ENCODE data around the gene RGPD8.
"Not testable (repeated sequence)": the region's sequence is repeated elsewhere in the genome, so short reads cannot be mapped to it uniquely, and the experiment has no call there.

Gene RGPD8

DNA sequence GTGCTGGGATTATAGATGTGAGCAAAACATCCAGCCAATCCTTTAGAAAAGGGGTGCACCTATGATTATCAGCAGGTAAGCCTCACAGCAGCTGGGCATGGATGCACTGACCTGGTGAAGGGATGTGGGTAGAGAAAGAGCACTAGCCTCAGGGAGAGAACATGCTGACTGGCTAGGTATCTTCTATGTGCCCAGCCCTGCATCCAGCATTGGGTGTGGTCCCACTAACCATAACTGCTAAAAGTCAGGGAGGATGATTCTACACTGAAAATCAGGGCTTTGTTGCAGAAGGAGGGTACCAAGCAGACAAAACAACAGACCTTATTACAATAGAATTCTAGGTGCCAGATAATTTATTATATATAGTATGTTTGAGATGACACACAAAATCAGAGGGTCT, 21.1 kb upstream of the RGPD8 start:
- Mint-ChIP-seq H3K27ac (no peak overlapping the region), H3K27me3 (peaks cover 4 to 5% of the 10 kb centered on the region in 2 donors), H3K4me3 (no peak overlapping the region), H3K9me3 (peaks cover 4 to 5% of the 10 kb centered on the region in 2 donors), H3K36me3 (peaks cover 0 to 4% of the 10 kb centered on the region in 2 donors), H3K4me1 (peaks cover 0 to 2% of the 10 kb centered on the region in 2 donors)
- ATAC-seq (replicated peaks) = no peak
- DNase-seq = no peak

DNA sequence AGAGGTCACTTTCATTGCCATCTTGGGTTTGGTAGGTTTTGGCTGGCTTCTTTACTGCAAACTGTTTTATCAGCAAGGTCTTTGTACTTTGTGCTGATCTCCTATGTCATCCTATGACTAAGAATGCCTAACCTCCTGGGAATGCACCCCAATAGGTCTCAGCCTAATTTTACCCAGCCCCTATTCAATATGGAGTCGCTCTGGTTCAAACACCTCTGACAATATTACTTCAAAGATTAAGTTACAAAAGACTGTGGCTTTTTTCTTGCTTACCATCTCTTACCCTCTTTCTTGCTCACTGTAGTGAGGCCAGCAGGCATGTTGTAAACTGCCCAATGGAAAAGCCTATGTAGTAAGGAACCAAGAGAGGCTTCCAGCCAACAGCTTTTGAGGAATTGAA, 17.9 kb upstream of the RGPD8 start:
- H3K27ac Mint-ChIP-seq = no peak overlapping the region
- no peaks in the 10 kb centered on the region for H3K4me1 Mint-ChIP-seq
- no peak overlapping the region for H3K4me3 Mint-ChIP-seq
- H3K36me3 Mint-ChIP-seq = peaks cover 0 to 4% of the 10 kb centered on the region in 2 donors
- no peaks in the 10 kb centered on the region for H3K27me3 Mint-ChIP-seq
- peaks cover 0 to 4% of the 10 kb centered on the region in 2 donors for H3K9me3 Mint-ChIP-seq
- DNase-seq (no peak), ATAC-seq (replicated peaks) (no peak)

DNA sequence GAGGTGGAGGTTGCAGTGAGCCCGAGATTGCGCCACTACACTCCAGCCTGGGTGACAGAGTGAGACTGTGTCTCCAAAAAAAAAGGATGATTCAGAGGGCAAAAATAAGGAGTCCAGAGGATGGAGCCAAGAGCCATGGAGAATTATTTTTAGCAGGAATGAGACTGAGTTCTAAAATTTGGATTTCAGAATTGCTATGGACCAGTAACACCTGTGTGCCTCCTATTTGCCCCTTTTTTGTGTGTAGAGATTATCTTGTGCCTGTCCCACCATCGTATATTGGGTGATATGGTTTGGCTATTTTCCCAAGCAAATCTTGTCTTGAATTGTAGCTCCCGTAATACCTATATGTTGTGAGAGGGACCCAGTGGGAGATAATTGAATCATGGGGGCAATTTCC, 16.4 kb upstream of the RGPD8 start:
- ATAC-seq (replicated peaks) = no peak
- no peaks in the 10 kb centered on the region for H3K27me3 Mint-ChIP-seq
- no peaks in the 10 kb centered on the region for H3K4me1 Mint-ChIP-seq

DNA sequence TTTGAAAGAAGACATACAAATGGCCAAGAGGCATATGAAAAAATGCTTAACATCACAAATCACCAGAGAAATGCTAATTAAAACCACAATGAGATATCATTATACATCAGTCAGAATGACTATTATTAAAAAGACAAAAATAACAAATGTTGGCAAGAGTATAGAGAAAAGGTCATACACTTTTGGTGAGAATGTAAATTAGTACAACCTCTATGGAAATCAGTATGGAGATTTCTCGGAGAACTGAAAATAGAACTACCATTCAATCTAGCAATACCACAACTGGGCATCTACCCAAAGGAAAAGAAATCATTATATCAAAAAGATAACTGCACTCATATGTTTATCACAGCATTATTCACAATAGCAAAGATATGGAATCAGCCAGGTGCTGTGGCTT, 10.8 kb upstream of the RGPD8 start:
- not testable (repeated sequence) for H3K4me3 Mint-ChIP-seq; ATAC-seq (replicated peaks); H3K36me3 Mint-ChIP-seq; H3K9me3 Mint-ChIP-seq; DNase-seq; H3K4me1 Mint-ChIP-seq; H3K27ac Mint-ChIP-seq
- H3K27me3 Mint-ChIP-seq = peaks cover 9 to 12% of the 10 kb centered on the region in 2 donors

More for the DNA sequence above, 16.4 kb upstream of the RGPD8 start:
- DNase-seq = no peak
- Mint-ChIP-seq H3K36me3 (peaks cover 0 to 4% of the 10 kb centered on the region in 2 donors), H3K9me3 (peaks cover 0 to 4% of the 10 kb centered on the region in 2 donors), H3K27ac (no peak overlapping the region), H3K4me3 (no peak overlapping the region)

DNA sequence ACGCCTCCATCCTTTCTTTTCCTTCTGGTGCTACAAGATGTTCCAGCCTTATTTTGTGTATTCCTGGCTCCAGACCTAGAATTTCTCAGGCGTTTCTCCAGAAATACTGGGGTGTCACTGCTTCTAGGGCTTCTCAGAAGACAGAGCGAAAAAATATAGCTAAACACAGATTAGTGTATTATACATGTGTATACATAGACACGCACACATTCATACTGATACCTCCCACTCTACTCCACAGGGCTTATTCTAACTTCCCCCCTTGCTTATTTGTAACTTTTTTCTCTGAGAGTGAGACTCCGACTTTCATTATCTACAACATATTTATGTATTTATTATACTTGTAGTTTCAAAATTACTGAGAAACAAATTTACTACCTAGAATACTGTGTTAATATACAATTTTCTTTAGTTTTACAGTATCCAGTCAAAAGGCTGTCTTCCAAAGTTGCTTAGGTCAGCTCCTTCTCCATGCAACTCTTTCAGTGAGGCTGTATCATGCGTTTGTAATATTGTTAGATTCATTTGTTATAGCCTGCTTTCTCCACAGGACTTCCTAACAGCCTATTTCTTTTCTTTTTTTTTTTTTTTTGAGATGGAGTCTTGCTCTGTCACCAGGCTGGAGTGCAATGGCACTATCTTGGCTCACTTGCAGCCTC, 5.3 kb upstream of the RGPD8 start:
- not testable (repeated sequence) for ATAC-seq (replicated peaks); H3K9me3 Mint-ChIP-seq; H3K4me1 Mint-ChIP-seq; DNase-seq; H3K27ac Mint-ChIP-seq; H3K36me3 Mint-ChIP-seq; H3K4me3 Mint-ChIP-seq
- H3K27me3 Mint-ChIP-seq = peaks cover 15 to 21% of the 10 kb centered on the region in 2 donors

DNA sequence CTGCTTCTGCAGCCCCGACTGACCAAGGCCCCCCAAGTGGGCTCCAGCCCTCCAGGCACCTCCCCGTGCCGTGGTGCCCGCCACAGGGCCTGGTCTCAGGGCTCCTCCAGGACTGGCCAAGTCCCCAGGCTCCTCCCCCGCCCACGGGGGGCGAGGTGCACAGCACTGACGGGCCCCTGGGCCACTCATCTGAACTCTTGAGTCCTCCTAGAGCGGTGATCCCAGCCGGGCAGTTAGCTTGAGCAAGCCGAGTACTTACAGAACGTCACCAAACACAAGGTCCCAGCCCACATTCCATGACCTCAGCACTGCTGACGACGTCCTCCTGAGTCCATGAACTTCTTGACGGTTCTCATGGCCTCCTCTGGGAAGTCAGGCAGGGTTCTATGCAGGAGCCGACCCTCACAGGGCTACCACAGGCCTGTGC, 4.0 kb upstream of the RGPD8 start:
- peaks cover 14 to 16% of the 10 kb centered on the region in 2 donors for H3K27me3 Mint-ChIP-seq
- H3K27ac Mint-ChIP-seq; H3K36me3 Mint-ChIP-seq; DNase-seq; H3K9me3 Mint-ChIP-seq; ATAC-seq (replicated peaks); H3K4me3 Mint-ChIP-seq; H3K4me1 Mint-ChIP-seq: not testable (repeated sequence)

DNA sequence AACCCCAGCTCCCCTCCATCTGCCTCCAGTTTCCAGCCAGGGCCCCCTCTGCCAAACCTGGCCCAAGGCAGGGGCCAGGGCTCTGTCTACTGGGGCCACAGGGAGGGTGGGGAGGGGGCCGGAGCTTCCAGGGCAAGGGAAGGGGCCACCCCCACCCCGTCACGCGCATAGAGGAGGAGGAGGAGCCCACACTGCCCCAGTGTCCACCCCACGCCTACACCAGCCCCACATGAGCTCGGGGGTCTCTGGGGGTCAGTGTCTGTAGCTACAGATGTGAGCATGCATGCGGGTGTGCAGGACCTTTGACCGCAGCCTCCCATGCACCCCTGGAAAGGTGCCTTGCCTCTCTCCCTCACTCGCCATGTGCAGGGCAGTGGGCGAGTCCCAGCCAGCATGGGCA, 3.5 kb upstream of the RGPD8 start:
- not testable (repeated sequence) for H3K9me3 Mint-ChIP-seq; DNase-seq; H3K27ac Mint-ChIP-seq; H3K4me1 Mint-ChIP-seq; H3K4me3 Mint-ChIP-seq; H3K36me3 Mint-ChIP-seq; ATAC-seq (replicated peaks)
- H3K27me3 Mint-ChIP-seq = peaks cover 10 to 14% of the 10 kb centered on the region in 2 donors

DNA sequence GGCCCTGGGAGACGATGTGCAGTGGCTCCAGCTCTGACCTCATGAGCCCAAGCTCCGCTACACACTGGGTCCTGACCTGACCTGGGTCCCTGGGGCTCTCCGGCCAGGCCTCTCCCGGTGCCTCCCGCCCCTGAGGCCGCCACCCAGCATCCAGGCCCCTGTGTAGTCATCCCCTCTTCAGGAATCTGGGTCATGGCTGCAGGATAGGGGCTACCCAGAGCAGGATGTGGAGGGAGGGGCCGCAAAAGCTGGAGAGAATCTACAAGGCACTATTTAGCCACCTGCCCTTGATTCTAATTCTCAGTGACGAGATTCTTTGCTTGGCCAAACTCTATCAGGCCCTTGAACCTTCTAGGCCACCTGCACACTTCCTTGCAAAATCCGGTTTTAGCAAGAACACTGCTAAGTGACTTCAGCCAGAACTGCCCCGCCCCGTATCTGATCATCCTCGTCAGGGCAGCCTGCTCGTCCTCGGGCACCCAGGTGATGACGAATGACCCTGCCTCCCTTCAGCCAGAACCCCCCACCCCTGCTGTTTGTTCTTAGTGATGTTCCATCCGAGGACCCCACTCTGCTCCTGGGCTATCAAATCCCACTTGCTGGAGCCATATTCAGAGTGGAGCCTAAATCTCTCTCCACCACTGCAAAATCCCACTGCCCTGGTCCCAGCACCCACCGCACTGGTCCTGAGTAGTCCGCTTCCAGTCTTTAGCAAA, 2.4 kb upstream of the RGPD8 start:
- DNase-seq; ATAC-seq (replicated peaks); H3K9me3 Mint-ChIP-seq; H3K36me3 Mint-ChIP-seq; H3K4me3 Mint-ChIP-seq: not testable (repeated sequence)
- H3K4me1 Mint-ChIP-seq = peaks cover 2 to 14% of the 10 kb centered on the region in 2 donors
- peak overlapping the region; percentile 59 for H3K27ac Mint-ChIP-seq
- peaks cover 6 to 14% of the 10 kb centered on the region in 2 donors for H3K27me3 Mint-ChIP-seq

DNA sequence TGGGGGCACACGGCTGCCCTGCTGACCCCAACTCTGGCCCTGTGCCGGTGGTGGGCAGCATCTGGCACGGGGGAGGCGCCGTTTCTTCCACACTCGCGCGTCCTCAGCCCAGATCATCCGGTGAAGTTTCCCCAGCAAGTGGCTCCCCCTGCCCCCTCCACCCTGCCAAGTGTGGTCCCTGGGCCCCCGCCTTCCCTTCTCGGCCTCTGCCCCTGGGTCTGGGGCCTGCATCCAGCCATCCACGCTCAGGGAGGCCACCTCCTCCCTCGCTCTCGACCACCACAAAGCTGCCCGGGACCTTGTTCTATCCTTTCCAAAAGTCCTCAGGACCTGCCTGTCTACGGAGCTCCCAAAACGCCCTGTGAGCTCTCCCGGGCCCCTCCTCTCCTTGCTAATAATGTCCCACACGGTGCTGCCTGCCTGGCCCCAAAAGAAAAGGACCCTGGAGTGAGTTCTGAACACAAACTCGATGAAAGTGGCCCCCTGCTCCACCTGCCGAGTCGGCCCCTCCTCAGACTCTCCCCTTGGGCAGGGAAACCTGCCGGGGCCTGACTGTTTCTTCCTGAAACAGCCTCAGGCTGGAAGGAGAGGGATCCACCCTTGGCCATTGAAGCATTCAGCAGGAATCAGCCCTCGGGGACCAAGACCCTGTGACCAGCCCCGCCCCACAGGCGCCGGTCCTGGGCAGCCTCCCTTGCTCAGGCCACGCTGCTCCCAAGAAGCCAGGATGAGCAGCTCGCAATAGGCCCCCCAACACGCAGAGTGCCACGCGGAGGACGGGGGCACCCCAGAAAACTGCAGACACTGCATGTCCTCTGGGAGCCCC, 1.7 kb upstream of the RGPD8 start:
- Mint-ChIP-seq H3K4me1 (peaks cover 3 to 19% of the 10 kb centered on the region in 2 donors), H3K27me3 (peaks cover 6 to 14% of the 10 kb centered on the region in 2 donors)
- H3K27ac Mint-ChIP-seq; H3K9me3 Mint-ChIP-seq; H3K4me3 Mint-ChIP-seq; DNase-seq; H3K36me3 Mint-ChIP-seq; ATAC-seq (replicated peaks): not testable (repeated sequence)

DNA sequence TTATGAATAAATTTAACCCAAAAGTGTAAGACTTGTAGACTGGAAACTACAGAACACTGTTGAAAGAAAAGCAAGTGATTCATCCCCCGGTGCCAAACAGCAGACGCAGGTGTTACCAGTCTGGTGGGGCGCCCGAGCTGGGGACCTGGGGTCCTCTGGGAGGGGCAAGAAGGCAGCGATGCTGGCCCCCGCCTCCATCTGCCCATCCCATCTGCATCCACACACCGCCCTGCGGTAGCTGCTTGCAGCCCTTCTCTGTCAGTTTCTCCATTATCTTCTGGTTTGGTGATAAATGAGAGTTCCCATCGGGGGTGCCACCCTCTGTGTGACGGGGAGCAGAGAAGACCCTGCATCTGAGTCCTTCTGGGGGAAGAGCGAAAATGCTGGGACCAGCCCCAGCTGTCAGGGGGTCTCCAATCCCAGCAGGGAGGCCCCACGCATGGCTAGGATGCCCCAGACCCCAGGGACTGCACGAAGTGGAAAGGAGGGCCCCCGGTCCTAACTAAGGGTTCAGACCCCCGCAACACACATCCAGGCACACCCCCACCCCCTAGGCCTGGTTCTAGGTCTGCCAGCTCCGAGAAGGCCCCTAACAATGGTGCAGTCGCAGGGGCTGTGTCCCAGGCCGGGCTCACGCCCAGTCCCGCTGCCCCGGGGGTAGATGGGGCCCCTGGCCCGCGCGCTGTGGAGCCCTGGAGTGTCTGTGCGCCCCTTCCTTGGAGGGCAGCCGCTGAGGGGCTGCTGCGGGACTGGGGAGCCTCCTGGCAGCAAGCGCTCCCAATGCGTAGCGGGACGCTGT, 686 bp upstream of the RGPD8 start:
- H3K27ac Mint-ChIP-seq = no peak overlapping the region
- no peak for DNase-seq
- H3K9me3 Mint-ChIP-seq = no peaks in the 10 kb centered on the region
- H3K27me3 Mint-ChIP-seq = peaks cover 6 to 14% of the 10 kb centered on the region in 2 donors
- ATAC-seq (replicated peaks) = no peak
- no peak overlapping the region for H3K4me3 Mint-ChIP-seq
- H3K4me1 Mint-ChIP-seq = peaks cover 7 to 24% of the 10 kb centered on the region in 2 donors
- H3K36me3 Mint-ChIP-seq = peaks cover 0 to 5% of the 10 kb centered on the region in 2 donors

DNA sequence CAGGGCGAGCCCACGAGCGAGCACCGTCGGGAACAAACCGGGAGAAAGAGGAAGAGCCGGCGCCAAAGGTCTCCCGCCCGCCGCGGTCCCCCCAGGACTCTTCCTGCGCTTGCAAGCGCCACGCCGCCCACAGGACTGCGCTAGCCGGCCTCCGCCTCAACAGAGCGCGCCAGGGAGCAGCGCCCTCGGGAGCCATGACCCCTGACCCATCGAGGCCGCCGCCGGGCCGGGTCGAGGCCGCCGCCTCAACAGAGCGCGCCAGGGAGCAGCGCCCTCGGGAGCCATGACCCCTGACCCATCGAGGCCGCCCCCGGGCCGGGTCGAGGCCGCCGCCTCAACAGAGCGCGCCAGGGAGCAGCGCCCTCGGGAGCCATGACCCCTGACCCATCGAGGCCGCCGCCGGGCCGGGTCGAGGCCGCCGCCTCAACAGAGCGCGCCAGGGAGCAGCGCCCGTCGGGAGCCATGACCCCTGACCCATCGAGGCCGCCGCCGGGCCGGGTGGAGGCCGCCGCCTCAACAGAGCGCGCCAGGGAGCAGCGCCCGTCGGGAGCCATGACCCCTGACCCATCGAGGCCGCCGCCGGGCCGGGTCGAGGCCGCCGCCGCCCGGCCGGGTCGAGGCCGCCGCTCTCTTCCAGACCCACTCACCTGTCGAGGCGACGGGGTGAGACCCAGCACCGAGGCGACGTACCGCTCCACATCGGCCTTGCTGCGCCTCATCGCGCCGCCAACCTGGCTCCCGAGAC, 538 bp downstream of the RGPD8 start:
- H3K27me3 Mint-ChIP-seq, H3K9me3 Mint-ChIP-seq, H3K36me3 Mint-ChIP-seq: not testable (repeated sequence)
- peak overlapping the region; percentile 87 to 90 for H3K4me3 Mint-ChIP-seq
- peaks cover 7 to 24% of the 10 kb centered on the region in 2 donors for H3K4me1 Mint-ChIP-seq
- peak overlapping the region; percentile 95 for H3K27ac Mint-ChIP-seq
- DNase-seq (peak; percentile 29), ATAC-seq (replicated peaks) (peak; percentile 61)

DNA sequence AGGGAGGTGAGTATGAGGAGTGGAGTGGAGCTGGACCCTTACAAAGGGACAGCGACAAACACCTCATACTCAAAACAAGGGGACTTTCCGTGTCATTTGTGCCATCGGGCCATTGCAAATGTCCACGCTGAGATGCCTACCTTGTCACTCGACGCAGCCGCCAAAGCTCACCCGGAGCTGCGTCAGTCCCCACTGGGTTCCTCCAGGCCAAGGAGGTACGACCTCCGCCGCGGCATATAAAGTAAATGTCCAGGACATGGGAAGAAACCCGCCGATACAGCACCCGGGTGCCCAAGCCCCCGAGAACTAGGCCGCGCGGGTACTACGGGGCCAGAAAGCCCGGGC, 1.1 kb downstream of the RGPD8 start:
- Mint-ChIP-seq H3K4me3 (peak overlapping the region; percentile 87 to 90), H3K4me1 (peaks cover 7 to 24% of the 10 kb centered on the region in 2 donors), H3K27ac (peak overlapping the region; percentile 95)
- not testable (repeated sequence) for DNase-seq; ATAC-seq (replicated peaks); H3K36me3 Mint-ChIP-seq; H3K27me3 Mint-ChIP-seq; H3K9me3 Mint-ChIP-seq

DNA sequence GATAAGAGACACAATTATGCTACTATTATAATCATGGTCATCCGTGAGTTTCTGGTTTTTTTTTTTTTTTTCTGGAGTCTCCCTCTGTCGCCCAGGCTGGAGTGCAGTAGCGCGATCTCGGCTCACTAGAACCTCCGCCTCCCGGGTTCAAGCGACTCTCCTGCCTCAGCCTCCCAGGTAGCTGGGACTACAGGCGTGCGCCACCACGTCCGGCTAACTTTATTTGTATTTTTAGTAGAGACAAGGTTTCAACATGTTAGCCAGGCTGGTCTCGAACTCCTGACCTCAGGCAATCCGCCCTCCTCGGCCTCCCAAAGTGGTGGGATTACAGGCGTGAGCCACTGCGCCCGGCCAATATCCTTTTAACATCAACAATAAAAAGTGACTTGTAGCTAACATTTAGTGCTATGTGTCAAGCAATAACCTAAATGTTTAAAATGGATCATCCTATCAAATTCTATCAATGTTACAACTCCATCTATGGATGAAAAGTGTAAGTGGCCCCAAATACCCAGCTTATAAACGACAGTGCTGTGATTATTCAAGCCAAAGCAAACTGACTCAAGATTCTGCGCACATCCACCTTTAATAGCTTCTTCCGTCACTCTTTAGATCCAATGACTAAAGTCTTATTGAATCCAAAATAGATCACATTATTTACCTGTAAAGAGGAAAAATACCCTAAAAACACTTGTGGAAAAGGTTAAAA, 1.7 kb downstream of the RGPD8 start:
- peak overlapping the region; percentile 87 to 90 for H3K4me3 Mint-ChIP-seq
- H3K27me3 Mint-ChIP-seq; H3K36me3 Mint-ChIP-seq; DNase-seq; H3K9me3 Mint-ChIP-seq; ATAC-seq (replicated peaks): not testable (repeated sequence)
- H3K4me1 Mint-ChIP-seq = peaks cover 7 to 24% of the 10 kb centered on the region in 2 donors
- peak overlapping the region; percentile 95 for H3K27ac Mint-ChIP-seq

Measured in stimulated activated naive B cell treated with anti-CD40 and anti-IgM and Interleukin-4, amounts not matched to agents 10 μg/mL and 1 μg/mL and 100 μg/mL, for 72 hours (primary cell).